ENCODE data around the gene CNIH4. TPM values are rescaled to one million over a fixed set of nuclear protein-coding genes. Genes with fewer than 3 reads are reported as not detected.

The CNIH4 gene
- total and polyA plus RNA-seq, 2 experiments from 2014 or later: 62.7 to 106 TPM

GRCh38 chr1:224399887-224400286 lies 43.2 kb downstream of the CNIH4 start:
- H3K27ac ChIP-seq: no peak overlapping the region
- WGBS (ENCODE audit: low lambda C conversion rate, missing lambda C conversion rate): 84% methylated on average over 1 of the region's 1 CpG
- no peaks in the 10 kb centered on the region for H3K9me3 ChIP-seq (ENCODE audit: low read depth)
- H3K79me2 ChIP-seq: peaks cover 23% of the 10 kb centered on the region
- H3K4me3 ChIP-seq: no peak overlapping the region
- no peak for TF ChIP-seq EZH2 (IDR thresholded peaks at IDR 0.05; ENCODE audit: borderline replicate concordance)
- TF ChIP-seq, protein P1, sequence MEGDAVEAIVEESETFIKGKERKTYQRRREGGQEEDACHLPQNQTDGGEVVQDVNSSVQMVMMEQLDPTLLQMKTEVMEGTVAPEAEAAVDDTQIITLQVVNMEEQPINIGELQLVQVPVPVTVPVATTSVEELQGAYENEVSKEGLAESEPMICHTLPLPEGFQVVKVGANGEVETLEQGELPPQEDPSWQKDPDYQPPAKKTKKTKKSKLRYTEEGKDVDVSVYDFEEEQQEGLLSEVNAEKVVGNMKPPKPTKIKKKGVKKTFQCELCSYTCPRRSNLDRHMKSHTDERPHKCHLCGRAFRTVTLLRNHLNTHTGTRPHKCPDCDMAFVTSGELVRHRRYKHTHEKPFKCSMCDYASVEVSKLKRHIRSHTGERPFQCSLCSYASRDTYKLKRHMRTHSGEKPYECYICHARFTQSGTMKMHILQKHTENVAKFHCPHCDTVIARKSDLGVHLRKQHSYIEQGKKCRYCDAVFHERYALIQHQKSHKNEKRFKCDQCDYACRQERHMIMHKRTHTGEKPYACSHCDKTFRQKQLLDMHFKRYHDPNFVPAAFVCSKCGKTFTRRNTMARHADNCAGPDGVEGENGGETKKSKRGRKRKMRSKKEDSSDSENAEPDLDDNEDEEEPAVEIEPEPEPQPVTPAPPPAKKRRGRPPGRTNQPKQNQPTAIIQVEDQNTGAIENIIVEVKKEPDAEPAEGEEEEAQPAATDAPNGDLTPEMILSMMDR (IDR thresholded peaks at IDR 0.05; ENCODE audit: poor library complexity): no peak
- TF ChIP-seq EZH2phosphoT487 (IDR thresholded peaks at IDR 0.05; ENCODE audit: low read depth, severe bottlenecking, unreplicated experiment): no peak
- H2AFZ ChIP-seq: no peak overlapping the region
- DNase-seq (ENCODE audit: low spot score): no peak
- no peak overlapping the region for H3K4me2 ChIP-seq
- peaks cover 8% of the 10 kb centered on the region for H3K36me3 ChIP-seq (replicated peaks; ENCODE audit: insufficient read depth, low read depth)
- no peaks in the 10 kb centered on the region for H3K27me3 ChIP-seq
- no peaks in the 10 kb centered on the region for H3K9me2 ChIP-seq (replicated peaks; ENCODE audit: insufficient read depth)
- no peaks in the 10 kb centered on the region for H4K20me1 ChIP-seq (ENCODE audit: insufficient read depth, poor library complexity, severe bottlenecking)
- H3K4me1 ChIP-seq (ENCODE audit: insufficient read depth): no peaks in the 10 kb centered on the region

DNA sequence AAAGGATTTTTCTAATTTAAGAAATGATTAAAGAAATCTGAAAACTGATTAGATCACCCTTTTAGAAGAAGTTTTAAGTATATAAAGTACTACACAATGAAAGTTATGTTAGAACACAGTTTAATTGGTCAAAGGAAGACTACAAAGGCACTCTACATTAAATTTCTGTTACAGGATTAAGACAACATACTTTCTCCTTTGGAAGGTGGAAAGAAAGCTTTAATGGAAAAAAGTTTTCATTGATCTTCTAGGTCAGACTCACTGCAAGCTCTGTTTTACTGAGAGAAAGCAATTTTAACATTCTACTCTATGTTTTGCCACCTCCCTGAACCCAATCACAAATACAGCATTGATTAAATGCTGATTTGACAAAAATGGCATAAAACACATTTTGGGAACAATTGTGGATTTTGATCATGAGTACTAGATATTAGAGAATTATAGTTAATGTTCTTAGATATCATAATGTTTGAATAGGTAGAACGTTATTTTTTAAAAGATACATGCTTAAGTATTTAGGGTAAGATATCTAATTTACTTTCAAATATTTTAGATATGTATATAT lies 45.9 kb downstream of the CNIH4 start:
- H4K20me1 ChIP-seq (ENCODE audit: insufficient read depth, poor library complexity, severe bottlenecking): peaks cover 4% of the 10 kb centered on the region
- no peaks in the 10 kb centered on the region for H3K9me2 ChIP-seq (replicated peaks; ENCODE audit: insufficient read depth)
- H3K36me3 ChIP-seq (replicated peaks; ENCODE audit: insufficient read depth, low read depth): peaks cover 8% of the 10 kb centered on the region
- peaks cover 36% of the 10 kb centered on the region for H3K79me2 ChIP-seq
- H3K4me3 ChIP-seq: no peak overlapping the region
- no peak overlapping the region for H3K27ac ChIP-seq
- H3K27me3 ChIP-seq: no peaks in the 10 kb centered on the region
- H3K9me3 ChIP-seq (ENCODE audit: low read depth): no peaks in the 10 kb centered on the region
- no peak for DNase-seq (ENCODE audit: low spot score)
- TF ChIP-seq EZH2 (IDR thresholded peaks at IDR 0.05; ENCODE audit: borderline replicate concordance): no peak
- TF ChIP-seq EZH2phosphoT487 (IDR thresholded peaks at IDR 0.05; ENCODE audit: low read depth, severe bottlenecking, unreplicated experiment): no peak
- TF ChIP-seq, protein P1 (IDR thresholded peaks at IDR 0.05; ENCODE audit: poor library complexity): no peak
- 97% methylated on average over 1 of the region's 1 CpG for WGBS (ENCODE audit: low lambda C conversion rate, missing lambda C conversion rate)
- no peaks in the 10 kb centered on the region for H3K4me1 ChIP-seq (ENCODE audit: insufficient read depth)
- H3K4me2 ChIP-seq: no peak overlapping the region
- no peak overlapping the region for H2AFZ ChIP-seq

GRCh38 chr1:224404916-224405603 lies 48.4 kb downstream of the CNIH4 start:
- Histone ChIP-seq H3K79me2 (peaks cover 36% of the 10 kb centered on the region), H2AFZ (no peak overlapping the region), H3K9me3 (ENCODE audit: low read depth) (no peaks in the 10 kb centered on the region), H3K36me3 (replicated peaks; ENCODE audit: insufficient read depth, low read depth) (peaks cover 5% of the 10 kb centered on the region), H3K27me3 (no peaks in the 10 kb centered on the region), H3K4me2 (no peak overlapping the region), H3K27ac (no peak overlapping the region), H3K4me1 (ENCODE audit: insufficient read depth) (no peaks in the 10 kb centered on the region), H3K9me2 (replicated peaks; ENCODE audit: insufficient read depth) (no peaks in the 10 kb centered on the region), H3K4me3 (no peak overlapping the region), H4K20me1 (ENCODE audit: insufficient read depth, poor library complexity, severe bottlenecking) (peaks cover 4% of the 10 kb centered on the region)
- 89% methylated on average over 3 of the region's 3 CpGs for WGBS (ENCODE audit: low lambda C conversion rate, missing lambda C conversion rate)
- DNase-seq (ENCODE audit: low spot score): no peak
- TF ChIP-seq, protein P1 (IDR thresholded peaks at IDR 0.05; ENCODE audit: poor library complexity): no peak
- no peak for TF ChIP-seq EZH2phosphoT487 (IDR thresholded peaks at IDR 0.05; ENCODE audit: low read depth, severe bottlenecking, unreplicated experiment)
- no peak for TF ChIP-seq EZH2 (IDR thresholded peaks at IDR 0.05; ENCODE audit: borderline replicate concordance)

Data from hepatocyte (in vitro differentiated cells).